HG03565 (cell line): ENCODE measurements around the gene OR2M4.
"Not testable (repeated sequence)": the region's sequence is repeated elsewhere in the genome, so short reads cannot be mapped to it uniquely, and the experiment has no call there.

Experiments
- ATAC-seq: cut with Tn5 transposase; IDR thresholded peaks from one replicate; pipeline ENCODE4 v1.9.1; 2021; ENCODE audit warnings: mild to moderate bottlenecking, moderate library complexity; ENCODE audit not compliant: unreplicated experiment

The OR2M4 gene

GRCh38 chr1:248231117-248231516, at the start of gene OR2M4:
Gene OR2M4 (plus strand): TSS chr1:248231417. CDS start chr1:248238929, 7,512 bp downstream.
- no peak for ATAC-seq

GRCh38 chr1:248183996-248184395, 47.2 kb upstream of the OR2M4 start:
- no peak for ATAC-seq

- no peak for ATAC-seq
Measured at GRCh38 chr1:248187363-248187762, 43.9 kb upstream of the OR2M4 start.

- ATAC-seq, result no peak
Measured at GRCh38 chr1:248189026-248189425, 42.2 kb upstream of the OR2M4 start.

GRCh38 chr1:248194117-248194516, 37.1 kb upstream of the OR2M4 start:
- no peak for ATAC-seq

GRCh38 chr1:248196965-248197364, 34.3 kb upstream of the OR2M4 start, which contains the start of gene OR2M3:
Gene OR2M3 (plus strand): TSS chr1:248197265. CDS start chr1:248203068, 5,803 bp downstream.
- no peak for ATAC-seq

GRCh38 chr1:248215880-248216279, 15.3 kb upstream of the OR2M4 start:
- ATAC-seq, result no peak

GRCh38 chr1:248225537-248225936, 5.7 kb upstream of the OR2M4 start:
- ATAC-seq, result no peak

GRCh38 chr1:248229360-248229908, 1.8 kb upstream of the OR2M4 start:
- no peak for ATAC-seq

- ATAC-seq, result no peak
Measured at GRCh38 chr1:248239478-248239877, 8.3 kb downstream of the OR2M4 start.

GRCh38 chr1:248243204-248243603, 12.0 kb downstream of the OR2M4 start:
- ATAC-seq, result peak; percentile 82

GRCh38 chr1:248259309-248259708, 28.1 kb downstream of the OR2M4 start:
- ATAC-seq, result not testable (repeated sequence)

- ATAC-seq, result no peak
Measured at GRCh38 chr1:248268178-248268577, 37.0 kb downstream of the OR2M4 start.

GRCh38 chr1:248273225-248273624, 42.0 kb downstream of the OR2M4 start:
- ATAC-seq, result not testable (repeated sequence)

GRCh38 chr1:248277876-248278275, 46.7 kb downstream of the OR2M4 start, which contains the start of gene OR2T33:
Gene OR2T33 (minus strand): TSS chr1:248277976. CDS start chr1:248273814, 4,162 bp downstream.
- no peak for ATAC-seq

- ATAC-seq, result no peak
Measured at GRCh38 chr1:248288391-248288790, 57.2 kb downstream of the OR2M4 start.
